Erythroblast (primary cell): ENCODE data around the gene MAST4.

Experiments
- GATA1 ChIP-seq: IDR thresholded peaks from 2 replicates; pipeline ENCODE4 v1.6.1; 2011; ENCODE audit warnings: low read depth, mild to moderate bottlenecking, control low read depth, low read length, moderate library complexity
- POLR2A ChIP-seq: IDR thresholded peaks from 2 replicates; pipeline ENCODE4 v1.6.1; 2011; ENCODE audit warnings: mild to moderate bottlenecking, low read length

DNA sequence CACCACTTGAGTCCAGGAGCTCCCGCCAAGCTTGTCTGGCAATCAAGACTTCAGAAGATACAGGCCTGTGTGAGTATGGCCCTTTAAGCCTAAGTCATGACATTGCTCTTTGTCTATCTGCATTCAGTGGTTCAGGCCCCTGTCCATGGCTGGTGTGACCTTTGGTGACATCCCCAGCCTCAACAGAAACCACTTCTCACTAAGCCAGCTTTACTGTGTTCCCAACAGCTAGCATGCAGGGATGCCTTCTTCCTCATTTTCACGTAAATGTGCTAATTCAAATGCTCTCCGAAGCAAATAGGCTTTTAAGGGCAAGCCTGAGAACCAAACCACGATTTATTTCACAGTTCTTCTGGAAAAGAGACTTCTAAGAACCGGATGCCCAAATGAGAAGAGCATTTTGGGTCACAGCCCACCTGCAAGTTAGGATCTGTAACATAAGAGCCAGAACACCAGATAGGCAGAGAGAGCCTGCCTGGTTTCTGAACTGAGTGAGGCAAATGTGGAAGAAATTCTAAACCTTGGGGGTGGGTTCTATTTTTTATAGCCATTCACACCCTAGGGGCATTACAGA is 585.5 kb downstream of the MAST4 start:
- TF ChIP-seq POLR2A (no peak), GATA1 (no peak)
